Calu3 (cell line): ENCODE results near the gene RNF150. TPM values are rescaled to one million over a fixed set of nuclear protein-coding genes. Genes with fewer than 3 reads are reported as not detected.

ENCODE experiments used
- BruUV-seq: library from RNA; stranded (reverse); fragments of 400-500 nt; replicated peaks from 2 replicates; lab custom pipeline; 2021; lab: Mats Ljungman, UMichigan
- CTCF ChIA-PET: fragments of 300-600 bp; sonication (Branson Sonifier 250); formaldehyde crosslinking; loops from one replicate; lab custom pipeline; 2022; ENCODE audit warnings: antibody characterized with exemption; lab: Charles Lee
- DNase-seq: peaks from one replicate; pipeline ENCODE4 v3.0.0; 2022
- H3K27ac Mint-ChIP-seq: one replicate; pipeline ENCODE4 v1.8.0; 2022; ENCODE audit warnings: mixed read lengths; ENCODE audit not compliant: unreplicated experiment
- H3K27me3 Mint-ChIP-seq: one replicate; pipeline ENCODE4 v1.8.0; 2022; ENCODE audit warnings: mixed read lengths; ENCODE audit not compliant: unreplicated experiment
- H3K36me3 Mint-ChIP-seq: one replicate; pipeline ENCODE4 v1.8.0; 2022; ENCODE audit warnings: mild to moderate bottlenecking, moderate library complexity, mixed read lengths; ENCODE audit not compliant: insufficient read depth, unreplicated experiment
- H3K4me1 Mint-ChIP-seq: one replicate; pipeline ENCODE4 v1.8.0; 2022; ENCODE audit warnings: mild to moderate bottlenecking, low read depth, mixed read lengths; ENCODE audit not compliant: unreplicated experiment
- H3K4me3 Mint-ChIP-seq: one replicate; pipeline ENCODE4 v1.8.0; 2022; ENCODE audit warnings: mild to moderate bottlenecking, low read depth, moderate library complexity, mixed read lengths; ENCODE audit not compliant: unreplicated experiment
- H3K9me3 Mint-ChIP-seq: one replicate; pipeline ENCODE4 v1.8.0; 2022; ENCODE audit warnings: low read depth, mixed read lengths; ENCODE audit not compliant: unreplicated experiment
- intact Hi-C: fragments of 100-400 bp; cut with micrococcal nuclease; formaldehyde crosslinking; loops from one replicate; pipeline ENCODE4 v1.10.0; 2022; ENCODE audit not compliant: unreplicated experiment
- total RNA-seq: library from RNA; stranded (reverse); gene quantifications from 2 replicates; pipeline ENCODE4 v1.2.3, GENCODE V29; 2022
- TF ChIP-seq, protein P1 (sequence below): fragments of 200-600 bp; IDR thresholded peaks from one replicate; pipeline ENCODE4 v1.8.0; 2022; ENCODE audit warnings: antibody characterized with exemption; ENCODE audit not compliant: unreplicated experiment

Gene RNF150
- total RNA-seq, 1 experiment from 2014 or later: 0.14 TPM

- Mint-ChIP-seq H3K36me3 (no peaks in the 10 kb centered on the region), H3K9me3 (peaks cover 4% of the 10 kb centered on the region), H3K27me3 (peaks cover 18% of the 10 kb centered on the region), H3K4me3 (no peak overlapping the region), H3K4me1 (no peaks in the 10 kb centered on the region), H3K27ac (no peak overlapping the region)
- no TSS peak for BruUV-seq
- CTCF ChIA-PET: no interaction called here
- no peak for DNase-seq
- TF ChIP-seq, protein P1, sequence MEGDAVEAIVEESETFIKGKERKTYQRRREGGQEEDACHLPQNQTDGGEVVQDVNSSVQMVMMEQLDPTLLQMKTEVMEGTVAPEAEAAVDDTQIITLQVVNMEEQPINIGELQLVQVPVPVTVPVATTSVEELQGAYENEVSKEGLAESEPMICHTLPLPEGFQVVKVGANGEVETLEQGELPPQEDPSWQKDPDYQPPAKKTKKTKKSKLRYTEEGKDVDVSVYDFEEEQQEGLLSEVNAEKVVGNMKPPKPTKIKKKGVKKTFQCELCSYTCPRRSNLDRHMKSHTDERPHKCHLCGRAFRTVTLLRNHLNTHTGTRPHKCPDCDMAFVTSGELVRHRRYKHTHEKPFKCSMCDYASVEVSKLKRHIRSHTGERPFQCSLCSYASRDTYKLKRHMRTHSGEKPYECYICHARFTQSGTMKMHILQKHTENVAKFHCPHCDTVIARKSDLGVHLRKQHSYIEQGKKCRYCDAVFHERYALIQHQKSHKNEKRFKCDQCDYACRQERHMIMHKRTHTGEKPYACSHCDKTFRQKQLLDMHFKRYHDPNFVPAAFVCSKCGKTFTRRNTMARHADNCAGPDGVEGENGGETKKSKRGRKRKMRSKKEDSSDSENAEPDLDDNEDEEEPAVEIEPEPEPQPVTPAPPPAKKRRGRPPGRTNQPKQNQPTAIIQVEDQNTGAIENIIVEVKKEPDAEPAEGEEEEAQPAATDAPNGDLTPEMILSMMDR: no peak
- intact Hi-C loops: no loop called here
These were observed 30.9 kb downstream of the RNF150 start for GRCh38 chr4:141102367-141102766.

DNA sequence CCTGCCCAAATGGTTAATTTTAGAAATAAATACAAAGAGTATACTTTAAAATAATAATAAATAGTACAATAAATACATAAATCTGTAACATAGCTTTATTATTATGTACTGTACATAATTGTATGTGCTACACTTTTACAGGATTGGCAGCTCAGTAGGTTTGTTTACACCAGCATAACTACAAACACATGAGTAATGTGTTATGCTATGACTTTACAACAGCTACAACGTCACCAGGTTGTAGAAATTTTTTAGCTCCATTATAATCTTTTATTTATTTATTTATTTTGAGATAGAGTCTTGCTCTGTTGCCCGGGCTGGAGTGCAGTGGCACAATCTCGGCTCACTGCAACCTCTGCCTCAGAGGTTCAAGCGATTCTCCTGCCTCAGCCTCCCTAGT, 31.8 kb downstream of the RNF150 start:
- no TSS peak for BruUV-seq
- Mint-ChIP-seq H3K9me3 (peaks cover 4% of the 10 kb centered on the region), H3K27ac (no peak overlapping the region), H3K27me3 (peaks cover 18% of the 10 kb centered on the region), H3K4me3 (no peak overlapping the region), H3K36me3 (no peaks in the 10 kb centered on the region), H3K4me1 (no peaks in the 10 kb centered on the region)
- intact Hi-C loops: no loop called here
- TF ChIP-seq, protein P1: no peak
- CTCF ChIA-PET: no interaction called here
- DNase-seq: no peak

DNA sequence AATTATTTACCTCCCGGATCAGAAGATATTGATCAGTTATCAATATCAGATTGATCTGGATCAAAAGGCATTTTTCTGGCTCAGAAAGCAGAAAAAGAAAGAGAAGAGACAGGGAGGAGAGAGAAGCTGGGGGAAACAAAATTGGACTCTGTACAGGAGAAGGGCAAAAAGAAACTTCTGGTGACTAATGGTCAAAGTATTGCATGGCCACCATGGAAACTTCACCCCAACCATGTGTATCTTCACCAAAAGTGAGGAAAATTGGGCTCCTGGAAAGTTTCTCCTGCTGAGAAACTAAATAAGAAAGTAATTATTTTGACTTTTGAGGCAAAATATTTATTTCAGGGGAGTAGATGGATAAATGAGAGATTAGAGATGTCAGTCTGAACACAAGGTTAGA, 33.9 kb downstream of the RNF150 start:
- peaks cover 4% of the 10 kb centered on the region for H3K9me3 Mint-ChIP-seq
- no TSS peak for BruUV-seq
- TF ChIP-seq, protein P1: no peak
- H3K27me3 Mint-ChIP-seq: no peaks in the 10 kb centered on the region
- CTCF ChIA-PET: no interaction called here
- DNase-seq: no peak
- H3K4me3 Mint-ChIP-seq: no peak overlapping the region
- no peaks in the 10 kb centered on the region for H3K36me3 Mint-ChIP-seq
- no peaks in the 10 kb centered on the region for H3K4me1 Mint-ChIP-seq
- H3K27ac Mint-ChIP-seq: no peak overlapping the region
- intact Hi-C loops: no loop called here

DNA sequence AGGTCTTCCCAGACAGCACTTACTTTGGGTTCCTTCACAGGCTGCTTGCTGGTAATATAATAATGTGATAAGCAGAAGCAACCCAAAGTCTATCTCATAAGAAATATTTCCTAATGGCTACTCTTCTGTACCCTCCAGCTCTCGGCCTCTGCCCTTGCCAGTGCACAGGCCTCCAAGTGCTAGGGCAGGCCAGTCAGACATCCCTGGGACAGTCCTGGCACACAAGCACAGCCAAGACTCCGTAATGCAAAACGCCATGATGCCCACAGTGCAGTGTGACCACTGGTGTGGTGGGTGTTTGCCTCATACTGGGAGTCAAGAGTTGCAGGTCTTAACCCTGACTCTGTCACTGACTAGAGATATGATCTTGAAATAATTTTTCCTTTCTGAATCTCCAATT, 35.1 kb downstream of the RNF150 start:
- no peak overlapping the region for H3K27ac Mint-ChIP-seq
- intact Hi-C loops: no loop called here
- H3K36me3 Mint-ChIP-seq: no peaks in the 10 kb centered on the region
- DNase-seq: no peak
- no peak overlapping the region for H3K4me3 Mint-ChIP-seq
- BruUV-seq: no TSS peak
- TF ChIP-seq, protein P1: no peak
- H3K9me3 Mint-ChIP-seq: peaks cover 4% of the 10 kb centered on the region
- H3K27me3 Mint-ChIP-seq: no peaks in the 10 kb centered on the region
- CTCF ChIA-PET: no interaction called here
- no peaks in the 10 kb centered on the region for H3K4me1 Mint-ChIP-seq
